T-helper 2 cell treated with Interferon-gamma antibody and Interleukin-4, amounts not matched to agents 100 ng/mL and 5 ng/mL, for 36 hours (primary cell): Measurements from ENCODE around the gene DNAJC13. TPM values are rescaled to one million over a fixed set of nuclear protein-coding genes. Genes with fewer than 3 reads are reported as not detected.
"Not testable (repeated sequence)": the region's sequence is repeated elsewhere in the genome, so short reads cannot be mapped to it uniquely, and the experiment has no call there.

Experiments used
- intact Hi-C: fragments of 100-400 bp; cut with micrococcal nuclease; formaldehyde crosslinking; loops from one replicate; pipeline ENCODE4 v1.15.1; 2023
- total RNA-seq: library from RNA; stranded (reverse); gene quantifications from 2 replicates; pipeline ENCODE4 v1.2.3, GENCODE V29; 2022

Gene DNAJC13
- total RNA-seq, 1 donor from 2014 or later, result 37.5 TPM

- intact Hi-C loops, result no loop called here
These were observed 125.3 kb downstream of the DNAJC13 start for GRCh38 chr3:132542577-132542976.

DNA sequence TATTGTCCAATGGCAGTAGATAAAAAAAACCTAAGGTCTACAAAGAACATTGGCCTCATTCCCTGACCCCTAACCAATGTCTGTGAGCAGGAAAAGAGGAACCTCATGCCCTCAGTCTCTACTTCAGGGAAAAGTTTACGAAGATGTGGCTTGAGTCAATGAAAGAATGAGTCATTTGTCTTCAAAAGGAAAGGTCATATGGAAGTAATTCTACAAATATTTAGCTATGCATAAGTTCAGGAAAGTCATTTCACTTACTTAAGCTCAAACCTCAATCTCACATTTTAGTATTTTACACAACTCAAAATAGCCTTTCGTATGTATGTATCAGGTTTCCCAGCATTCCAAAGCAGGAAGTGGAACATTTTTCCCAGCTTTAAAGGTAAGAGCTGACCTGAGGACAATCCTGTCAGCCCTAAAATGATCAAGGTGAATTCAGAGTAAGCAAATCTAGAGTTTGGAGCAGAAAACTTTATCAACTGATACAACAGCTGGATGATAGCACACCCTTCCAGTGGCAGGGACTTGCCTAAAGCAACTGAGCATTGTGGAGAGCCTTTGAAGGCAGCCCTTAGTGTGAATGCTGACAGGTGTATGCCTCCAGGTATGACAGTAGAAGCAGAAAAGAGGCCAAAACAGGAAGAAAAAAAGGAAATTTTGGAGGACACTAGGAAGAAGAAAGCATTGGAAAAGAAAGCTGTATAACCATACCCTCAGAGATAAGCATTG is 125.9 kb downstream of the DNAJC13 start:
- intact Hi-C loops, result no loop called here

- intact Hi-C loops, result no loop called here
These were observed 126.8 kb downstream of the DNAJC13 start for GRCh38 chr3:132544130-132544529.

DNA sequence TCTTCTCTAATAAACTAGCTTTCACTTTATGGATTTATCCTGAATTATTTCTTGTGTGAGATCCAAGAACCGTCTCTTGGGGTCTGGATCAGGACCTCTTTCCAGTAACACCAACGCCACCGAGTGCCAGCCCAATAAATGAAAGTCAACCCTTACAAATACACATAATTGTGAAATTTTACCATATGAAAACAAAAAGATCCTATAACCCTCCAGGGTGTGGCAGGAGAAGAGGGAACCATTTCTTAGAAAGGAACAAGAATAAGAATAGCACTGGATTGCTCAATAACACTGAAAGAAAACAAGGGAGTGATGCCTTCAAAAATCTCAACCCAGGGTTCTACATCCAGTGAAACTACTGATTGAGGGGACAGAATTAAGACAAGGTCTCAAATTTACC is 128.2 kb downstream of the DNAJC13 start:
- intact Hi-C loops, result no loop called here

DNA sequence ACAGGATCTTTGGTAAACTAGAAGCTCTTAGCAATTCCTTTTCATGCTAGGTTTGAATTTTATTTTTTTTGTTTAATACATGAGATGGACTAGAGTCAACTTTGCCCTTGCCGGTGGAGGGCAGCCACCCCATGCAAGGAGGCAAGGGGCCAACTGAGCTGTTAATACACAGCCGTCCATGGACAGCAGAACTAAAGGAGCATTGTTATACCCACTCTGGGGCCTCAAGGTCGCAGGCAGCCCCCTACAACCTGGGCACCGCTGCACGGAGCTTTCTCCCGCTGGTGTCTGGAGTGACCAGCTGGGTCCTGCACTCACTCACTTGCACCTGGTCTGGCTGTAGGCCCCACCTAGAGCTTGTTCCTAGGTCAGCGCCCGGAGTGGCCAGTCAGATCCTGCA is 131.9 kb downstream of the DNAJC13 start:
- intact Hi-C loops, result no loop called here

GRCh38 chr3:132549890-132550578 is 132.7 kb downstream of the DNAJC13 start:
- intact Hi-C loops, result no loop called here

GRCh38 chr3:132550579-132551305 is 133.4 kb downstream of the DNAJC13 start:
- intact Hi-C loops, result no loop called here

- intact Hi-C loops, result no loop called here
These were observed 136.5 kb downstream of the DNAJC13 start for GRCh38 chr3:132553826-132554225.

GRCh38 chr3:132554437-132554836 is 137.1 kb downstream of the DNAJC13 start:
- intact Hi-C loops, result no loop called here

DNA sequence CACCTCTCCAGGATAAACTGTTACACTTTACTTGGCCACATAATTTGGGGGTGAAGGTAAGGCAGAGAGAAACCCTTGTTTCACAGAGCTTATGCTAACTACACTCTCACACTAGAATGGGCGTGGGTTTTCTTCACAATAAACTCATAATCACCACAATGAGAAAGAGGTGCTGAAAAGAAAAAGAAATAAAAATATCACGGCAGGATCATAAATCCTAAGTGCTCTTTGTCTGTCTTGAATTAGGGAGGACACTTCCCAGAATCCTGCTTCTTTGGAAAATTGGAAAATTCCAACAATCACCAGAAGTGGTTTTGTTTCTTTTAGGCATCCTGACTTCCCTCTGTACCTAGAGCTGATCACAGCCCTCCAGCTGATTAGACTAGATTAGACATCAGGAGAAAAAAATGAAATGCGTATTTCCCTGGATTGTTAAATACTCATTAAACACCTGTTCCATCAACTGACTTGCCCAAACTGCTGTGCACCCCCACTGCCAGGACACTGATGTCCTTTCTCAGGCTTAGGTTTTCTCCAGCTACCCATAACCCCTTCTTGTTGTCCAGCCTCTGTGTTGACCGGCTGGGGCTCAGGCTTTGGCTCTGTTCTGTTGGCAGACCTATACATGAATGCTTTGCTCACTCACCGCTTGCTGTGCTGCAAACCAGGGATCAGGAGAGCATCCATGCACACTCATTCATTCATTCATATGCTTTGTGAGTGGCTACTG is 138.2 kb downstream of the DNAJC13 start:
- intact Hi-C loops, result no loop called here

DNA sequence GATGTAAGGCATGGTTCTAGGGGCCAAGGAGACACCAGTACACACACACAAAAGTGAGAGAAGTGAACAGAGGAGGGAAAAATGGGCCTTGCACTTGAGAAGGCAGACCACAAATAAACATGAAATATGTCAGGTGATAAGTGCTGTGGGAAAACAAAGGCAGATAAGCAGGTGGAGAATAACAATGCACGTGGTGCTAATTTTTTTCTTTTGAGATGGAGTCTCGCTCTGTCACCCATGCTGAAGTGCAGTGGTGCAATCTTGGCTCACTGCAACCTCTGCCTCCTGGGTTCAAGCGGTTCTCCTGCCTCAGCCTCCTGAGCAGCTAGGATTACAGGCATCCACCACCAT is 138.7 kb downstream of the DNAJC13 start:
- intact Hi-C loops, result not testable (repeated sequence)

GRCh38 chr3:132556508-132557159 is 139.3 kb downstream of the DNAJC13 start:
- intact Hi-C loops, result no loop called here

- intact Hi-C loops, result no loop called here
These were observed 143.7 kb downstream of the DNAJC13 start for GRCh38 chr3:132561003-132561402.

- intact Hi-C loops, result no loop called here
These were observed 146.2 kb downstream of the DNAJC13 start for GRCh38 chr3:132563420-132564069.

GRCh38 chr3:132564070-132564465 is 146.8 kb downstream of the DNAJC13 start:
- intact Hi-C loops, result no loop called here

GRCh38 chr3:132568422-132568821 is 151.1 kb downstream of the DNAJC13 start:
- intact Hi-C loops, result no loop called here

DNA sequence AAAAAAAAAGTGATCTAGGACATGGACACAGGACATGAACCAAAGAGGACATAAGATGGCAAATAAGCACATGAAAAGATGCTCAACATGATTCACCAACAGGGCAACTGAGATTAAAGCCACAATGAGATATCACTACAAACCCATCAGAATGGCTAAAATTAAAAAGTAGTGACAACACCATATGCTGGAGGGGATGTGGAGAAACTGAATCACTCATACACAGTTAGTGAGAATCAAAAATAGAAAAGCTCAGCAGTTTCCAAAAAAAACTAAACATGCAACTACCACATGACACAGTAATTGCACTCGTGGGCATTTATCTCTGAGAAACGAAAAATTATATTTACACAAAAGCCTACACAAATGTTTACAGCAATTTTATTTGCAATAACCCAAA is 151.9 kb downstream of the DNAJC13 start:
- intact Hi-C loops, result no loop called here

DNA sequence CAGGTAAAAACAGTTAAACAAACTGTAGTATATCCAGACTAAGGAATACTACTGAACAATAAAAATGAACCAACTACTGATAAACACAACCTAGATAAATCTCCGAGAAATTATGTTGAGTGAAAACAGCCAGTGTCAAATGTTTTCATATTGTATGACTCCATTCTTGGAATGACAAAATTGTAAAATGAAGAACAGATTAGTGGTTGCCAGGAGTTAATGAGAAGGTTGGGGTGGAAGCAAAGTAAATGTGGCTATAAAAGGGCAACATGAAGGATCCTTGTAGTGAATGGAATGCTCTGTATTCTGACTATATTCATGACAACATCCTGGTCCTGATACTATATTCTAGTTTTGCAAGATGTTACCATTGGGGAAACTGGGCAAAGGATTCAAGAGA is 152.3 kb downstream of the DNAJC13 start:
- intact Hi-C loops, result no loop called here

- intact Hi-C loops, result no loop called here
These were observed 152.7 kb downstream of the DNAJC13 start for GRCh38 chr3:132570016-132570415.

DNA sequence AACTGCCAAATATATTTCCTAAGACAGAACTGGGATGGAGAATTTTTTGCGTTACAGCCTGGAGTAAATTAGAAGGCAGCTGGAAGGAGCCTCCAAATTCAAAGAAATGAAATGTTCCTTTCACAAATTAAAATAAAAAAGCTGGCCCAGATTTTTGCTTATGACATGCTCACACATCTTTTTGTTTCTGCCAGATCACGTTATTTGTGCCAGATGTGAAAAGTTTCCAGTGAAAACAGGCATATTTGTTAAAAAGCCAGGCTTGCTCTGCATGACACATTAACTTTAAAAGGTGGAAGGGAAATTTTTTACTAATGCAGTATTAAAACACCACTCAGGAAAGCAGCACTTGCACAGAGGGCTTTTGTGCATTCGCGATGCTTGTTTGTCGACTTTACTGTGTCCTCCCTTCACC is 156.5 kb downstream of the DNAJC13 start:
- intact Hi-C loops, result no loop called here

GRCh38 chr3:132587401-132587800 is 170.1 kb downstream of the DNAJC13 start:
- intact Hi-C loops, result no loop called here
